ENCODE data around the gene GRIA1.

- TF ChIP-seq HDGF (IDR thresholded peaks at IDR 0.05) = no peak
- TF ChIP-seq CBX5 (IDR thresholded peaks at IDR 0.05; ENCODE audit: low read depth) = no peak
- no peak for TF ChIP-seq GABPA (IDR thresholded peaks at IDR 0.05; ENCODE audit: low read depth)
- TF ChIP-seq, protein P1, sequence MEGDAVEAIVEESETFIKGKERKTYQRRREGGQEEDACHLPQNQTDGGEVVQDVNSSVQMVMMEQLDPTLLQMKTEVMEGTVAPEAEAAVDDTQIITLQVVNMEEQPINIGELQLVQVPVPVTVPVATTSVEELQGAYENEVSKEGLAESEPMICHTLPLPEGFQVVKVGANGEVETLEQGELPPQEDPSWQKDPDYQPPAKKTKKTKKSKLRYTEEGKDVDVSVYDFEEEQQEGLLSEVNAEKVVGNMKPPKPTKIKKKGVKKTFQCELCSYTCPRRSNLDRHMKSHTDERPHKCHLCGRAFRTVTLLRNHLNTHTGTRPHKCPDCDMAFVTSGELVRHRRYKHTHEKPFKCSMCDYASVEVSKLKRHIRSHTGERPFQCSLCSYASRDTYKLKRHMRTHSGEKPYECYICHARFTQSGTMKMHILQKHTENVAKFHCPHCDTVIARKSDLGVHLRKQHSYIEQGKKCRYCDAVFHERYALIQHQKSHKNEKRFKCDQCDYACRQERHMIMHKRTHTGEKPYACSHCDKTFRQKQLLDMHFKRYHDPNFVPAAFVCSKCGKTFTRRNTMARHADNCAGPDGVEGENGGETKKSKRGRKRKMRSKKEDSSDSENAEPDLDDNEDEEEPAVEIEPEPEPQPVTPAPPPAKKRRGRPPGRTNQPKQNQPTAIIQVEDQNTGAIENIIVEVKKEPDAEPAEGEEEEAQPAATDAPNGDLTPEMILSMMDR (IDR thresholded peaks at IDR 0.05 in 2 of 3, conservative IDR thresholded peaks at IDR 0.05 in 1 of 3; ENCODE audit: control insufficient read depth in 2 of 3, extremely low read depth in 1 of 3, insufficient read depth in 1 of 3, low read depth in 3 of 3, low read length in 3 of 3) = no peak
- TF ChIP-seq ZNF274 (IDR thresholded peaks at IDR 0.05; ENCODE audit: insufficient read depth, insufficient read length) = no peak
- TF ChIP-seq YBX1 (IDR thresholded peaks at IDR 0.05) = no peak
- TF ChIP-seq RAD21 (IDR thresholded peaks at IDR 0.05; ENCODE audit: insufficient read depth, low read depth, low read length) = no peak
- no peak for TF ChIP-seq POLR2A (IDR thresholded peaks at IDR 0.05; ENCODE audit: low read depth, low read length)
- TF ChIP-seq BCLAF1 (IDR thresholded peaks at IDR 0.05) = no peak
- TF ChIP-seq BRCA1 (IDR thresholded peaks at IDR 0.05; ENCODE audit: low read depth, low read length) = no peak
- no peak for TF ChIP-seq NFYB (IDR thresholded peaks at IDR 0.05; ENCODE audit: insufficient read depth, low read depth, low read length)
- TF ChIP-seq FOXK2 (IDR thresholded peaks at IDR 0.05) = no peak
Measured at GRCh38 chr5:153829510-153830065, 339.1 kb downstream of the GRIA1 start.

Measured in GM12878 (cell line).